IPS-20b (cell line): ENCODE measurements around the gene HELZ.

Source experiments
- H3K27ac ChIP-seq: one replicate; pipeline ENCODE4 v1.5.1; 2013; ENCODE audit warnings: low read length
- H3K27me3 ChIP-seq: 2 replicates; pipeline ENCODE4 v1.6.1; 2013; ENCODE audit warnings: mild to moderate bottlenecking, low read length, inconsistent platforms; ENCODE audit not compliant: insufficient read depth
- H3K36me3 ChIP-seq: 2 replicates; pipeline ENCODE4 v1.6.1; 2013; ENCODE audit warnings: low read depth, mild to moderate bottlenecking, inconsistent platforms, low read length, moderate library complexity; ENCODE audit not compliant: insufficient read depth
- H3K4me1 ChIP-seq: 2 replicates; pipeline ENCODE4 v1.6.1; 2013; ENCODE audit warnings: mild to moderate bottlenecking, control low read depth, inconsistent platforms, low read length, moderate library complexity; ENCODE audit not compliant: insufficient read depth
- H3K4me3 ChIP-seq: 2 replicates; pipeline ENCODE4 v1.5.1; 2013; ENCODE audit warnings: mild to moderate bottlenecking, low read length, inconsistent platforms
- H3K9ac ChIP-seq: 2 replicates; pipeline ENCODE4 v1.6.1; 2013; ENCODE audit warnings: low read depth, mild to moderate bottlenecking, inconsistent platforms, low read length, moderate library complexity
- H3K9me3 ChIP-seq: 2 replicates; pipeline ENCODE4 v1.6.1; 2013; ENCODE audit warnings: mild to moderate bottlenecking, low read depth, low read length, inconsistent platforms; ENCODE audit not compliant: insufficient read depth

Gene HELZ

DNA sequence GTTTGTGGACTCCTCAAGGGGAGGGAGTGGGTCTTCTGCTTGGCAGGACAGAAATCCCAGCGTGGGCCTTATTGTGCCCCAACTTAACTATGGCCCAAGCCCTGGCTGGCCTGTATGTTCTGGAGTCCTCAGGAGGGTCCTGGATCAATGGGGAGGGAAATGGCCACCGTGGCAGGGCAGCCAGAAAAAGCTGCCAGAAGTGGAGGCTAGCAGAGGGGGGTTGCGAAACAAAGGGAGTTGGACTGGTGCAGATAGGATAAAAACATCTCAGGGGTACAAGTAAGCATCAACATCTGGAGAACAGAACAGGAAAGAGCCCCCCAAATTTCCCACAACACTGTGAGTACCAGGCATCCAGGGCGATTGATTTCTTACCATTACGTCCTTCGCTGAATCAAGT is 204.3 kb downstream of the HELZ start:
- Histone ChIP-seq H3K9ac (no peak overlapping the region), H3K36me3 (no peaks in the 10 kb centered on the region), H3K4me1 (0 out of 2 replicates have a peak, but pooled peaks cover 3% of the 10 kb centered on the region), H3K9me3 (no peaks in the 10 kb centered on the region), H3K27me3 (no peaks in the 10 kb centered on the region), H3K4me3 (no peak overlapping the region), H3K27ac (no peak overlapping the region)

DNA sequence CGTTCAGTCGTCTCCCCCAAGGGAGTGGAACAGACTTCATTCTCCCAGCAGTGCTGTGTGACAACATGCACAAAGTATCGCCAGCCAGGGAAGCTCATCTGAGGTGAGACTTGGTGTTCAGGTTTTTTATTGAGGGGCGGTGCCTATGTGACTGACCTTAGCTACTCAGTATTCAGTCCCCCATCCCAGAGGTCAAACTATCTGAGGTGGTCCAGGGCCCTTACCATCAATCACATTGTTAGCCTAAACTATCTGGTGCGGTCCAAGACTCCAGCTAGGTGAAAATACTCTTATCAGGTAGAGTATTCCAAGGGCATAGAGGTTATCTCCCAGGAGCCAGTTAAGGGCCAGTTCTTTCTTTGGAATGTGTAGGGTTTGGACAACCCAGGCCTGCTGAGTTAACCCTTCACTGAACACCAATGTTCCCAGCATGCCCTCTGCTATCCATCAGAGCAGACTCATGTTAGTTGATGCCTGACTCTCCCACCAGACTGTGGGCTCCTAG is 206.1 kb downstream of the HELZ start:
- H3K9ac ChIP-seq, result no peak overlapping the region
- 0 out of 2 replicates have a peak, but pooled peaks cover 3% of the 10 kb centered on the region for H3K4me1 ChIP-seq
- no peaks in the 10 kb centered on the region for H3K9me3 ChIP-seq
- no peak overlapping the region for H3K4me3 ChIP-seq
- no peaks in the 10 kb centered on the region for H3K27me3 ChIP-seq
- no peak overlapping the region for H3K27ac ChIP-seq
- no peaks in the 10 kb centered on the region for H3K36me3 ChIP-seq

DNA sequence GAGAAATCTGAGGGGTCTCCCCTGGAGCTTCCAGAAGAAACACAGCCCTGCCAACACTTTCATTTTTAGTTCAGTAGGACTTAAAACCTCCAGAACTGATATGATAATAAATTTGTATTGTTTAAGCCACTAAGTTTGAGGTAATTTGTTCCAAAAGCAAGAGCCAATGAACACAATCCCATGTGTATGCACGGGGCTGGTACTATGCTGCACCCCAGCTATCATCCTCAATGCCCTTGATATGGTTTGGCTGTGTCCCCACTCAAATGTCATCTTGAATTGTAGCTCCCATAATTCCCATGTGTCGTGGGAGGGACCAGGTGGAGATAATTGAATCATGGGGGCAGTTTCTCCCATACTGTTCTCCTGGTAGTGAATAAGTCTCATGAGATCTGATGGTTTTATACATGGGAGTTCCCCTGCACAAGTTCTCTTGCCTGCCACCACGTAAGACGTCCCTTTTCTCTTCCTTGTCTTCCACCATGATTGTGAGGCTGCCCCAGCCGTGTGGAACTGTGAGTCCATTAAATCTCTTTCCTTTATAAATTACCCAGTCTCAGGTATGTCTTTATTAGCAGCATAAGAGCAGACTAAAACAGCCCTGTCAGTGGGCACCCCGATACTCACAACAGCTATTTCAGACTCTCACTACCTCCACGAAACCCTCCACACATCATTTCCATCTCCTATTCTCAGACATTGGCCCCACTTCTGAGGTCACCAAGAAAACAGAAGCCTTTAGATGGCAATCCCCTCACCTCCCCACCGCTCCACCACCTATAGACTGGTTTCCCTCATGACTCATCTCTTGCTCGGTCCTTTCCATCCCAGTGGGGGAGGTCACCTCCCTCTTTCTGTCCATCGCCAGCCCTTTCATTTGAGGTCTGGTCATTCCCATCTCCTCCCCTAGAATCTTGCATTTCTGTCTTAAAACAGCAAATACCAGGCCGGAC is 209.6 kb downstream of the HELZ start:
- H3K9ac ChIP-seq, result no peak overlapping the region
- H3K36me3 ChIP-seq, result no peaks in the 10 kb centered on the region
- no peaks in the 10 kb centered on the region for H3K27me3 ChIP-seq
- no peaks in the 10 kb centered on the region for H3K9me3 ChIP-seq
- no peak overlapping the region for H3K27ac ChIP-seq
- no peak overlapping the region for H3K4me3 ChIP-seq
- H3K4me1 ChIP-seq, result 0 out of 2 replicates have a peak, but pooled peaks cover 3% of the 10 kb centered on the region

DNA sequence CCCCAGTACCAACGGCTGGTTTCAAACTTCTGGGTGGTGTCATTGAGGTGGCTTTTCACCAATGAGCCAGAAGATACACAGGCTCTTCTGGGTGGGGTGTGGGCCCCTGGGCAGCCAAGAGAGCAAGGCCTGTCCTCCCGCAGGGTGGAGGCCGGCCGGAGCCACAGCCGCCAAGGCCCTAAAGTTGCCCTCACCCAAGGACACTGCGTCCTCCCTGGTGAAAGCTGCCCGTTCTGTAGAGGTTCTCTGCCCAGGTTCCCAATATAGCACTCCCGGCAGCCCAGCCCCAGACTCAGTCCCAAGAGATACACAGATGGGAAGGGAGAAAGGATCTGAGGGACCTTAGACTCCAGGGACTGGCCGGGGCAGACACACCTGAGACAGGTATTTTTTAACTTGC is 211.4 kb downstream of the HELZ start:
- Histone ChIP-seq H3K36me3 (no peaks in the 10 kb centered on the region), H3K27ac (no peak overlapping the region), H3K4me1 (no peaks in the 10 kb centered on the region), H3K9me3 (no peaks in the 10 kb centered on the region), H3K9ac (no peak overlapping the region), H3K27me3 (no peaks in the 10 kb centered on the region), H3K4me3 (no peak overlapping the region)

DNA sequence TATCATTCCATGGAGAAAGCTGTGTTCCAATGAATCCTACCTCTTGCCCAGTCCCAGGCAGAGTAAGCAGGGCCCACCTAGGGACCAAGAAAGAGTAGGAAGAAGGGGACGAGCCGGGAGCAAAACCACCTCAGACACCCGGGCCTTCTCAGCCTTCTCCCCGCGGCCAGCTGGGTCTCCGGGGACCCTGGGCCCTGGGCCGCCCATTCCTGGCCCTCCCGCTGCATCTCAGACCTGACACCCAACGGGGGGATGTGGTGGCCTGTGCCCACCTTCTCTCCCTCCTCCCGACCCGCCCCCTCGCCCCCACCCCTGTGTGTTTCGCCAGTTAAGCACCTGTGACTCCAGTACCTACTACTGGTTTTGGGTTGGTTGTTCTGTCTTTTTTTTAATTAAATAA is 212.0 kb downstream of the HELZ start:
- H3K9ac ChIP-seq, result no peak overlapping the region

DNA sequence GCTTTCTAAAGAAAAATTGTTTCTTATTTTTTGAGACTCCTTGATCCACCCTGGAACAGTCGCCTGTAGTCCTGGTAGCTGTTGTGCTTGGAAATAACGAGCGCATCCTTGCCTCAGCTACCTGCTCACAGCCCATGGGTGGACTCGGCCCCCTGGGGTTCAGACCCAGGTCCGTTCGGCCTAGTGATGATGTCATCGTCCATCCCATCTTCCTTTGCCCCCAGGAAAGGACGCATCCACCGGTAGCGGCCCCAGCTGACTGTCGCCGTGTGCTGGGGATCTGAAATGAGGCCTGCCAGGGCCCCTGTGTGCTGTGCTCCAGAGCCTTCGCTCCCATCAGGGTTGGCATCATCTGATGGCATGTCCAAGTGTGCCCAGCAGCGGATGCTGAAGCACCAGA is 212.6 kb downstream of the HELZ start:
- Histone ChIP-seq H3K9me3 (no peaks in the 10 kb centered on the region), H3K27ac (no peak overlapping the region), H3K4me3 (no peak overlapping the region), H3K27me3 (no peaks in the 10 kb centered on the region), H3K4me1 (no peaks in the 10 kb centered on the region), H3K36me3 (no peaks in the 10 kb centered on the region), H3K9ac (no peak overlapping the region)

More for the DNA sequence above, 212.0 kb downstream of the HELZ start:
- no peaks in the 10 kb centered on the region for H3K36me3 ChIP-seq
- H3K4me1 ChIP-seq, result no peaks in the 10 kb centered on the region
- H3K27me3 ChIP-seq, result no peaks in the 10 kb centered on the region
- no peak overlapping the region for H3K4me3 ChIP-seq
- no peak overlapping the region for H3K27ac ChIP-seq
- H3K9me3 ChIP-seq, result no peaks in the 10 kb centered on the region

DNA sequence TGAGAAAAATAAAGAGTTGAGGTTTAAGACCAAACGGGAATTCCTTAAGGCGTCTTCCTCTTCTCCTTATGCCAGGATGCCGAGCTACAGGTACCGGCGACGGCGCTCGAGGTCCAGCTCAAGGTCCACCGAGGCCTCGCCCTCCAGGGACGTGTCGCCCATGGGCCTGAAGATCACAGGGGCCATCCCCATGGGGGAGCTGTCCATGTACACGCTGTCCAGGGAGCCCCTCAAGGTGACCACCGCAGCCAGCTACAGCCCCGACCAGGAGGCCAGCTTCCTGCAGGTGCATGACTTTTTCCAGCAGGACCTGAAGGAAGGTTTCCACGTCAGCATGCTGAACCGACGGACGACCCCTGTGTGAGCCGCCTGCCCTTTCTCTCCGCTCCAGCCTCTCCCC is 214.4 kb downstream of the HELZ start:
- no peaks in the 10 kb centered on the region for H3K36me3 ChIP-seq
- no peaks in the 10 kb centered on the region for H3K4me1 ChIP-seq
- H3K9me3 ChIP-seq, result no peaks in the 10 kb centered on the region
- H3K27ac ChIP-seq, result no peak overlapping the region
- no peak overlapping the region for H3K4me3 ChIP-seq
- H3K9ac ChIP-seq, result no peak overlapping the region
- no peaks in the 10 kb centered on the region for H3K27me3 ChIP-seq

DNA sequence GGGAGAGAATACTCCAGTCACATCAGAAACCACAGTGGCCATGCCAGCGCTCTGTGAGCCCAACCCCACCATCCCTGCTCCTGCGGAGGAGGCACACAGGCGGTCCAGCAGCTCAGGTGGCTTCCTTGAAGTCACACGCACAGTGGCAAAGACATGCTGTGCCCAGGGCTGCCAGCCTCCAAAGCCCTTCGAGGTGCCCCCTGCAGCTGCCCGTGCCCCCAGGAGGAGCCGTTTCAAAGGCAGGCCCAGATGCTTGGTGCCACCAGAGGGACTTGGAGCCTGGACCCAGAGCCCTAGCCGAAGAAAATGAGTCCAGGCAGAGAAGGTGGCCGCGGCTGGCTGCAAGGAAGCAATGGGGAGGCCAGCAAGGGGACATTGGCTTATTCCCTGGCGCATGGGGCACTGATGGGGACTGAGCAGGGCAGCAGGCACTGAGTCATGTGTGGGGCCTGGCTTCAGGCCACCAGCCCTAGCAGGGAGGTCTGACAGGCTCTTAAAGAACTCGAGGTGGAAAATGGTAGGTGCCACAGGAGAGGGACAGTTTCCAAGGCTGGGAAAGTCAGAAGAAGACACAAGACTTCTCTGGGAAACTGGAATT is 217.9 kb downstream of the HELZ start:
- Histone ChIP-seq H3K9ac (no peak overlapping the region), H3K36me3 (no peaks in the 10 kb centered on the region), H3K4me1 (no peaks in the 10 kb centered on the region), H3K27ac (no peak overlapping the region), H3K4me3 (no peak overlapping the region), H3K9me3 (no peaks in the 10 kb centered on the region), H3K27me3 (no peaks in the 10 kb centered on the region)

DNA sequence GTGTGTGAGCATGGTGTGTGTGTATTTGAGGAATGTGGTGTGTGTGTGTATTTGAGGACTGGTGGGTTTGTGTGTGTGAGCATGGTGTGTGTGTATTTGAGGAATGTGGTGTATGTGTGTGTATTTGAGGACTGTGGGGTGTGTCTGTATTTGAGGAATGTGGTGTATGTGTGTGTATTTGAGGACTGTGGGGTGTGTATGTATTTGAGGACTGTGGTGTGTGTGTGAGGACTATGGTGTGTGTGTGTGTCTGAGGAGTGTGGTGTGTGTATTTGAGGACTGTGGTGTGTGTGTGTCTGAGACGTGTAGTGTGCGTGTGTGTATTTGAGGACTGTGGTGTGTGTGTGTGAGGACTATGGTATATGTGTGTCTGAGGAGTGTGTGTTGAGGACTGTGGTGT is 218.7 kb downstream of the HELZ start:
- Histone ChIP-seq H3K4me3 (no peak overlapping the region), H3K9me3 (no peaks in the 10 kb centered on the region)

DNA sequence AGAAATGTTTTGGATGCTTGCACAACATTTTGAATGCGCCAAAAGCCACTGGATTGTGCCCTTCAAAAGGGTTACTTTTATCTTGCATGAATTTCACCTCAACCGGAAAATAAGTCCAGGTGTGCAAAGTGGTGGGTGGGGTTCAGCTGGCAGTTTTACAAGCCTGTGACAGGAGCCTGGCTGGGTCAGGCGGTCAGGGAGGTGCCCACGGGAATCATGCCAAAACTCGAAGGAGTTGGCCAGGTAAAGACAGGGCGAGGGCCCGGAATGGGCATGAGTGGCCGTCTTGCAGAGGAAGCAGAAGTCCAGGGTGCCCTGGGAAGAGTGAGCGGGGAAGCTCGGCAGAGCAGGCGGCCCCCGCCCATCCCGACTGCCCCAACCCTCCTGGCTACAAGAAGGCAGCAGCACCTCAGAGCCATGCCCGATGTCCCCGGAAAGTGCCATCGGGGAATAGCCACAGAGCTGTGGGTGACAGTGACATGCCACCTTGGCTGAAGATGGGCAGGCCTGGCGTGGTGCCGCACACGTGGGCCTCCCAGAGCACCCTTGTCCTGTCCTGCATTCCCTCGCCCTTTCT is 219.7 kb downstream of the HELZ start:
- Histone ChIP-seq H3K9me3 (no peaks in the 10 kb centered on the region), H3K27ac (no peak overlapping the region), H3K27me3 (no peaks in the 10 kb centered on the region), H3K36me3 (no peaks in the 10 kb centered on the region), H3K9ac (no peak overlapping the region), H3K4me3 (no peak overlapping the region), H3K4me1 (no peaks in the 10 kb centered on the region)

More for the DNA sequence above, 218.7 kb downstream of the HELZ start:
- H3K27ac ChIP-seq, result no peak overlapping the region
- H3K27me3 ChIP-seq, result no peaks in the 10 kb centered on the region
- no peak overlapping the region for H3K9ac ChIP-seq
- no peaks in the 10 kb centered on the region for H3K4me1 ChIP-seq
- H3K36me3 ChIP-seq, result no peaks in the 10 kb centered on the region

DNA sequence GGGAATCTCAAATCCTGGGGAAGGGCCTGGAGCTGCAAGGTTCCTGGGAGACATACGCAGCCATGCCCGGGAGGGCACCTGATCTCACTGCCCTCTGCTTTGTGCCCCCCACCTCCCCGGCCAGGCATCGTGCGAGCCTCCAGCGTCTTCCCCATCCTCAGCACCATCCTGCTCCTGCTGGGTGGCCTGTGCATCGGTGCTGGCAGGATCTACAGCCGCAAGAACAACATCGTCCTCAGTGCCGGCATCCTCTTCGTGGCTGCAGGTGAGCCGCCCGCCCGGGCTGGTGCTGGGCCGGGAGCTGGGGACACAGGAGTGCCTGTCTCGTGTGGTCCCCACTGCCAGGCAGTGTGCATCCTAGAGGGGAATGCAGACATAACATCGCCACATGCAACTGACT is 220.3 kb downstream of the HELZ start:
- Histone ChIP-seq H3K9ac (no peak overlapping the region), H3K27me3 (no peaks in the 10 kb centered on the region), H3K4me1 (no peaks in the 10 kb centered on the region), H3K27ac (no peak overlapping the region), H3K36me3 (no peaks in the 10 kb centered on the region), H3K4me3 (no peak overlapping the region), H3K9me3 (no peaks in the 10 kb centered on the region)
